Karpas-422 (cell line): ENCODE results near the gene THUMPD1. TPM values are rescaled to one million over a fixed set of nuclear protein-coding genes. Genes with fewer than 3 reads are reported as not detected.

Experiments
- DNase-seq: peaks from one replicate; pipeline ENCODE4 v3.0.0-alpha.2; 2015
- H2AFZ ChIP-seq: fragments of 200-600 bp; sonication (generic); 2 replicates; pipeline ENCODE4 v1.6.1; 2014; ENCODE audit warnings: antibody characterized with exemption, low read length, mixed read lengths
- H3K27ac ChIP-seq: fragments of 200-600 bp; sonication (generic); 2 replicates; pipeline ENCODE4 v1.5.1; 2014; ENCODE audit warnings: mild to moderate bottlenecking, low read length, moderate library complexity
- H3K27me3 ChIP-seq: fragments of 200-600 bp; sonication (generic); 2 replicates; pipeline ENCODE4 v1.6.1; 2014; ENCODE audit warnings: low read length, mixed read lengths
- H3K36me3 ChIP-seq: fragments of 200-600 bp; sonication (generic); 2 replicates; pipeline ENCODE4 v1.6.1; 2014; ENCODE audit warnings: low read length, mixed read lengths; ENCODE audit not compliant: insufficient read depth
- H3K4me1 ChIP-seq: fragments of 200-600 bp; sonication (generic); 2 replicates; pipeline ENCODE4 v1.6.1; 2014; ENCODE audit warnings: mild to moderate bottlenecking, low read length, mixed read lengths
- H3K4me2 ChIP-seq: fragments of 200-600 bp; sonication (generic); 2 replicates; pipeline ENCODE4 v1.6.1; 2014; ENCODE audit warnings: low read length, low read depth, mild to moderate bottlenecking; ENCODE audit not compliant: poor library complexity, severe bottlenecking
- H3K4me3 ChIP-seq: fragments of 200-600 bp; sonication (generic); 2 replicates; pipeline ENCODE4 v1.5.1; 2014; ENCODE audit warnings: mild to moderate bottlenecking, antibody characterized with exemption, low read length, mixed read lengths
- H3K79me2 ChIP-seq: fragments of 200-600 bp; sonication (generic); 2 replicates; pipeline ENCODE4 v1.6.1; 2014; ENCODE audit warnings: mild to moderate bottlenecking, low read length, mixed read lengths
- H3K9ac ChIP-seq: fragments of 200-600 bp; sonication (generic); 2 replicates; pipeline ENCODE4 v1.6.0; 2014; ENCODE audit warnings: low read length
- H3K9me2 ChIP-seq: fragments of 200-600 bp; sonication (generic), shearing (Covaris generic); replicated peaks from 2 replicates; pipeline ENCODE4 v1.6.0; 2014; ENCODE audit warnings: mild to moderate bottlenecking, low read length, moderate library complexity; ENCODE audit not compliant: insufficient read depth
- H3K9me3 ChIP-seq: fragments of 300-700, 200-600 bp; sonication (generic); 2 replicates; pipeline ENCODE4 v1.6.1; 2014; ENCODE audit warnings: low read length, mixed read lengths
- H4K20me1 ChIP-seq: fragments of 200-600 bp; sonication (generic); 2 replicates; pipeline ENCODE4 v1.6.1; 2014; ENCODE audit warnings: mild to moderate bottlenecking, antibody characterized with exemption, low read length, low read depth; ENCODE audit not compliant: insufficient read depth
- total RNA-seq: library from RNA; depleted of rRNA; stranded (reverse); fragments of >200 nt; shearing (Covaris generic); gene quantifications from 2 replicates; pipeline ENCODE4 v1.2.3, GENCODE V29; 2014; ENCODE audit warnings: low replicate concordance; rRNA removed

THUMPD1 gene, protein sequence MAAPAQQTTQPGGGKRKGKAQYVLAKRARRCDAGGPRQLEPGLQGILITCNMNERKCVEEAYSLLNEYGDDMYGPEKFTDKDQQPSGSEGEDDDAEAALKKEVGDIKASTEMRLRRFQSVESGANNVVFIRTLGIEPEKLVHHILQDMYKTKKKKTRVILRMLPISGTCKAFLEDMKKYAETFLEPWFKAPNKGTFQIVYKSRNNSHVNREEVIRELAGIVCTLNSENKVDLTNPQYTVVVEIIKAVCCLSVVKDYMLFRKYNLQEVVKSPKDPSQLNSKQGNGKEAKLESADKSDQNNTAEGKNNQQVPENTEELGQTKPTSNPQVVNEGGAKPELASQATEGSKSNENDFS
- 38.4 and 40.7 TPM in 2 replicates for total RNA-seq

DNA sequence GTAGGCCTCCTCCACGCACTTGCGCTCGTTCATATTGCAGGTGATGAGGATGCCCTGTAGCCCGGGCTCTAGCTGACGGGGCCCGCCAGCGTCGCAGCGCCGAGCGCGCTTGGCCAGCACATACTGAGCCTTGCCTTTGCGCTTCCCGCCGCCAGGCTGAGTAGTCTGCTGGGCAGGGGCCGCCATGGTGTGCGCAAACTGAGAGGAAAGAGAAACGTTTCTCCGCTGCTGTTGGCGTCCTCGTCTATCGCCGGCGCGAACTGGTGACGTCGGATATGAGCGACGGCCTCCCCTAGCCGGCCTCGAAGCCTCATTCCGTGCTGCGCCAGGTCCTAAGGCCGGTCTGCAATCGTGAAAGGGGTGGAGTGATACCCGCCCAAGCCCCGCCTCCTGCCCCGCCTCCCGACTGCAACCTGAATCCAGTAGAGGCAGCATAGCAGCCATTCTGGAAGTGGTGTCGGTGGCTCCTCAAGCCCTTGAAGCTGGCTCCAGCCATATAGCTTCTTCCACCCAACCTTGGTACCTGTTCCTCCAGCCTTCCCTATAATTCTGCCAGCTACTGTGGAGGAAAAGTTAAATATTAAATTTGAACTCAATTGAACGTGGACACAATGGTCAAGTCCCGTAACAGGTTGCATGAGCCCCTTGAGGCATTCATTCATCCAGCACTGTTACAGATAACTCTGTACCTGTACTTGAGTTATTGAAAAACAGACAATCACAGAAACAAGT lies at the start of gene THUMPD1:
THUMPD1 (minus strand) TSS at position 265 of the 732 bp plus-strand sequence; CDS start at position 186, 79 bp downstream.
- peak within 1 kb of the TSS; percentile 96 for H2AFZ ChIP-seq
- H3K4me3 ChIP-seq, result peak within 1 kb of the TSS; percentile 93

DNA sequence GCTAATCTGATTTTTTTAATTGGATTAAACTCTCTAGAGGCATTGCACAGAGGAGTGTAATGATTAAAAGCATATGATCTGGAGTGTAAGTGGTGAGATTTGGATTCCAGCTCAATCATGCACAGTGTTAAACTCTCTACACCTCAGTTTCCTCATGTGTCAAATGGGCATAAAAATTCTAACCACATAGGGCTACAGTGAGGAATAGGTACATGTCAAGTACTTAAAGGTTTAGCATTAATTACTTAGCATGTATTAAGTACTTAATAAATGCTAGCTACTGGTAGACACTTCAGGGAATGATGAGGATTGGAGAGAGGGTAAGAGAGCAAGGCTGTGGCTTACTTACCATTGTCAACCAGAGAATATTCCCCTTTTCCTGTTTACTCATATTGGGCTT lies 47.5 kb upstream of the THUMPD1 start:
- H3K79me2 ChIP-seq, result no peaks in the 10 kb centered on the region
- H3K27ac ChIP-seq, result no peak overlapping the region
- no peaks in the 10 kb centered on the region for H3K36me3 ChIP-seq
- no peaks in the 10 kb centered on the region for H4K20me1 ChIP-seq
- DNase-seq, result no peak
- H3K4me1 ChIP-seq, result no peaks in the 10 kb centered on the region
- H3K4me3 ChIP-seq, result no peak overlapping the region
- H3K9me2 ChIP-seq, result no peaks in the 10 kb centered on the region
- H3K9me3 ChIP-seq, result no peaks in the 10 kb centered on the region
- H3K9ac ChIP-seq, result no peak overlapping the region
- H3K4me2 ChIP-seq, result no peak overlapping the region
- no peak overlapping the region for H2AFZ ChIP-seq
- H3K27me3 ChIP-seq, result no peaks in the 10 kb centered on the region

More for the DNA sequence above, at the start of gene THUMPD1:
- Histone ChIP-seq H3K27me3 (no peaks in the 10 kb centered on the region), H3K4me1 (peaks cover 11% of the 10 kb centered on the region), H3K9me3 (no peaks in the 10 kb centered on the region), H3K27ac (peak within 1 kb of the TSS; percentile 63), H4K20me1 (peaks cover 29% of the 10 kb centered on the region), H3K9me2 (no peaks in the 10 kb centered on the region), H3K4me2 (peak within 1 kb of the TSS; percentile 77), H3K9ac (peak within 1 kb of the TSS; percentile 96), H3K79me2 (peaks cover 32% of the 10 kb centered on the region), H3K36me3 (peaks cover 22% of the 10 kb centered on the region; the same call in 1 of the 2 replicates)
- DNase-seq, result peak; percentile 98

DNA sequence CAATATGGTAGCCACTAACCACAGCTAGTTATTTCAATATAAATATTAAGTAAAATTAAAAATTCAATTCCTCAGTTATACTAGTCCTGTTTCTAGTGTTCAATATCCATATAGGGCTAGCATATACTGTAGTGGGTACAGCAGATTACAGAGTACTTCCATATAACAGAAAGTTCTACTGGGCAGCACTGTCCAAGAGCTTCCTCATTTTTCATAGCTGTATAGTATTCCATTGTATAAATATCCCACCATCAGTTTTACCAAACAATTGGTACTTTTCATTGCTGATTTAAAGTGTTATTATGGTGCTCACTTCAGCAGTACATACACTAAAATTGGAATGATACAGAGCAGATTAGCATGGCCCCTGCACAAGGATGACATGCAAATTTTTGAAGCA lies 42.6 kb upstream of the THUMPD1 start:
- no peaks in the 10 kb centered on the region for H3K36me3 ChIP-seq
- H3K9me3 ChIP-seq, result no peaks in the 10 kb centered on the region
- no peaks in the 10 kb centered on the region for H4K20me1 ChIP-seq
- no peaks in the 10 kb centered on the region for H3K9me2 ChIP-seq
- no peaks in the 10 kb centered on the region for H3K27me3 ChIP-seq
- H3K9ac ChIP-seq, result no peak overlapping the region
- H3K4me3 ChIP-seq, result no peak overlapping the region
- H3K4me2 ChIP-seq, result no peak overlapping the region
- DNase-seq, result no peak
- H2AFZ ChIP-seq, result no peak overlapping the region
- no peak overlapping the region for H3K27ac ChIP-seq
- H3K79me2 ChIP-seq, result no peaks in the 10 kb centered on the region
- H3K4me1 ChIP-seq, result no peaks in the 10 kb centered on the region

DNA sequence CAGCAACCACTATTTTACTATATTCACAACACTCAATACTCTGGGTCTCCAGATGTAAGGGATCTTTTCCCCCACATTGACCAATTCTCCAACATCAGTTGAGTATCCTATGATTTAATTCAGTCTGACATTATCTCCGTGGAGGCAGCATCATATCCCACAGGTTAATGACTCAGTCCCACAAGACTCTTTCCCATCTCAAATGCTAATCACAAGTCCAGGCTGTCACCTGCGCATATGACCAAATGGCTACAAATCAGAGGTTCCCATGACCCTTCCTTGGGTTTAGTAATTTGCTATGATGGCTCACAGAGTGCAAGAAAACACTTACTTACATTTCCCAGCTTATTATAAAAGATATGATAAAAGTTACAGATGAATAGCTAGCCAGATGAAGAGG lies 40.9 kb upstream of the THUMPD1 start:
- Histone ChIP-seq H3K36me3 (no peaks in the 10 kb centered on the region), H3K4me2 (no peak overlapping the region), H3K4me3 (no peak overlapping the region), H3K9me3 (no peaks in the 10 kb centered on the region), H3K9me2 (no peaks in the 10 kb centered on the region), H3K9ac (no peak overlapping the region), H3K4me1 (no peaks in the 10 kb centered on the region), H2AFZ (no peak overlapping the region), H3K79me2 (no peaks in the 10 kb centered on the region), H3K27me3 (no peaks in the 10 kb centered on the region), H4K20me1 (no peaks in the 10 kb centered on the region), H3K27ac (no peak overlapping the region)
- no peak for DNase-seq

DNA sequence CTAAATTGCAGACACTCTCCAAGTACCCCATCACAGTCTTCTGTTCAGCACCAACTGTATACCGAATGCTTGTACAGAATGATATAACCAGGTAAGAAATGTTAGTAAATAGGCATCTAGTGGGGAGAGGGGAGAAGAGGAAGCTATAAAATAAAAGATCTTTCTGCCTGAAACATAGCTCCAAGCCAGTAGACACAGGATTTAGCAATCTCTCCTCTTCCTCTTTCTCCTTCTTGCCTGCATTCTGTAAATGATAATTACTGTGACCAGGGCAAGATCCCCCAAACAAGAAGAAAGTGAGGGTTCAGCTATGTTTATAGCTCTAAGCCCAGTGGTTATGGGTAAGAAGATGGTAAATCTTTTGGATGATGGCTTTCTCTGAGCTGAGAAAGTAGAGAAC lies 40.1 kb upstream of the THUMPD1 start:
- Histone ChIP-seq H3K9ac (no peak overlapping the region), H4K20me1 (no peaks in the 10 kb centered on the region), H3K4me3 (no peak overlapping the region), H3K36me3 (no peaks in the 10 kb centered on the region), H3K4me1 (no peaks in the 10 kb centered on the region), H3K27me3 (no peaks in the 10 kb centered on the region), H3K9me2 (no peaks in the 10 kb centered on the region), H3K9me3 (no peaks in the 10 kb centered on the region), H3K4me2 (no peak overlapping the region), H2AFZ (no peak overlapping the region), H3K79me2 (no peaks in the 10 kb centered on the region), H3K27ac (no peak overlapping the region)
- DNase-seq, result no peak

DNA sequence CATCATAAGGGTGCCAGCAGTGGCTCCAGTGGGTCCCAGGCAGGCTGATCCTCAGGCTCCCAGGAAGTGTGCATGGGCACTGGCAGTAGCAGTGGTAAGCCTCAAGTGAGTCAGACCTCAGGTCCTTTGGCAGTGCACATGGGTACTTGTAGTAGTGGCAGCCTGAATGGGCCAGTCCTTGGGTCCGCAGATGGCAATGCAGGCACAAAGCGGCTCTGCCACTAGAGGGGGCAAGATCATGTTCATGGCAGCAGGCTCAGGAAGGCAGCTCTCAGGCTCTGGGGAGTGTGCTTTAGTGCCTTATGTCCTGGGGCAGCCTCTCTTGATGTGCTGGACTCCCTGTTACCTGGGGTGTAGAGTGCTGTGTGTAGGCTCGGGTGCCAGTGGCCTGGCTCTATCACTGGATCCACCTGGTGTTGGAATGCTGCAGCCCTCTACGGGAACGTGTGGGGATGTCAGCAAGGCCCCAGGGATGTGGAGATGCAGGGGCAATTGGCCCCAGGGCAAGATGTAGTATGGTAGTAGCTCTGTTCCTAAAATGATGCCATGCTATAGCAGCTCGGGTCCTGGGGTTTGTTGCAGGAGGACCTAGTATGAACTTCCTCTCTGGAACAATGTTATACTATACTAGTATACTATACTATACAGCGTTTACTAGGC lies 33.2 kb upstream of the THUMPD1 start:
- peak; percentile 89 for DNase-seq
- H3K9me3 ChIP-seq, result no peaks in the 10 kb centered on the region
- no peak overlapping the region for H3K4me2 ChIP-seq
- H3K4me1 ChIP-seq, result no peaks in the 10 kb centered on the region
- H4K20me1 ChIP-seq, result no peaks in the 10 kb centered on the region
- no peaks in the 10 kb centered on the region for H3K9me2 ChIP-seq
- H3K36me3 ChIP-seq, result no peaks in the 10 kb centered on the region
- H3K4me3 ChIP-seq, result no peak overlapping the region
- H3K9ac ChIP-seq, result no peak overlapping the region
- H2AFZ ChIP-seq, result no peak overlapping the region
- no peaks in the 10 kb centered on the region for H3K79me2 ChIP-seq
- no peaks in the 10 kb centered on the region for H3K27me3 ChIP-seq
- H3K27ac ChIP-seq, result no peak overlapping the region

DNA sequence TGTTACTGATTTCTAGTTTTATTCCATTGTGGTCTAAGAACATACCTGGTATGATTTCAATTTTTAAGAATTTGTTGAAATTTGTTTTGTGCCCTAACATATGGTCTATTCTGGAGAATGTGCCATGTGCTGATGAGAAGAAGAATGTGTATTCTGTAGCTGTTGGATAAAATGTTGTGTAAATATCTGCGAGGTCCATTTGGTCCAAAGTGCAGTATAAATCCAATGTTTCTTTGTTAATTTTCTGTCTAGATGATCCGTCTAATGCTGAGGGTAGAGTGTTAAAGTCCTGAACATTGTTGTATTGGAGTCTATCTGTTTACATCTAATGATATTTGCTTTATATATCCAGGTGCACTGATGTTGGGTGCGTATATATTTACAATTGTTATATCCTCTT lies 32.1 kb upstream of the THUMPD1 start:
- Histone ChIP-seq H3K4me1 (no peaks in the 10 kb centered on the region), H4K20me1 (no peaks in the 10 kb centered on the region), H3K9me2 (no peaks in the 10 kb centered on the region), H3K79me2 (no peaks in the 10 kb centered on the region), H3K9ac (no peak overlapping the region), H3K36me3 (no peaks in the 10 kb centered on the region), H3K4me3 (no peak overlapping the region), H2AFZ (no peak overlapping the region), H3K4me2 (no peak overlapping the region), H3K27me3 (no peaks in the 10 kb centered on the region), H3K9me3 (no peaks in the 10 kb centered on the region), H3K27ac (no peak overlapping the region)
- no peak for DNase-seq

DNA sequence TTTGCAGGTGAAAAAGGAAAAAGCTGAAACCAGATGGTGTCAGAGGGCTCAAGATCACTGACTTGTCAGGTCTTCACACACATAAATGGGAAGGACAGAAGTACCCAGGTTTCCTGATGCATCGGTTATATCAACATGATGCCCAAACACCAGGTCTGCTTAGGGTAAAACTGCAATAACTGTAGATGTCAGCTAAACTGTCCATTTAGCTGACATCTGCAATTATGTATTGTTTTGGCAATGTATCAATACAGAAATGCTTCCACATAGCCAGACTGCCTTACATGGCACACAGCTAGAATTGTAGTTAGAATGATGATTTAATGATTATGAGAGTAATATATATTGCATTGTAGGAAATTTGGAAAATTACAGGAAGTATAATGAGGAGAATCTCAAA lies 27.2 kb upstream of the THUMPD1 start:
- H3K9me2 ChIP-seq, result no peaks in the 10 kb centered on the region
- no peaks in the 10 kb centered on the region for H3K79me2 ChIP-seq
- H3K4me3 ChIP-seq, result no peak overlapping the region
- no peak overlapping the region for H2AFZ ChIP-seq
- H3K27me3 ChIP-seq, result no peaks in the 10 kb centered on the region
- H3K36me3 ChIP-seq, result no peaks in the 10 kb centered on the region
- no peak overlapping the region for H3K27ac ChIP-seq
- H3K9me3 ChIP-seq, result no peaks in the 10 kb centered on the region
- DNase-seq, result no peak
- no peaks in the 10 kb centered on the region for H4K20me1 ChIP-seq
- no peak overlapping the region for H3K9ac ChIP-seq
- H3K4me2 ChIP-seq, result no peak overlapping the region
- peaks cover 8% of the 10 kb centered on the region for H3K4me1 ChIP-seq
